HEK293T (cell line): ENCODE data around the gene ERO1A.

Source experiments
- CTCF ChIA-PET: fragments of 350-600 bp; formaldehyde crosslinking; extraction: SDS; loops from one replicate; lab custom pipeline; 2021; ENCODE audit warnings: antibody characterized with exemption, inconsistent platforms; lab: Yijun Ruan, JAX
- POLR2A ChIA-PET: fragments of 350-600 bp; formaldehyde crosslinking; extraction: SDS; loops from one replicate; lab custom pipeline; 2020; ENCODE audit warnings: antibody characterized with exemption, inconsistent platforms; lab: Yijun Ruan, JAX
- DNase-seq: peaks from one replicate; pipeline ENCODE4 v3.0.0; 2012; ENCODE audit warnings: mixed read lengths; ENCODE audit errors: extremely low spot score
- ARNT ChIP-seq: fragments of 450-650 bp; IDR thresholded peaks from 2 replicates; pipeline ENCODE4 v1.6.1; 2017; ENCODE audit warnings: mild to moderate bottlenecking
- BHLHE40 ChIP-seq: fragments of 450-650 bp; IDR thresholded peaks from 2 replicates; pipeline ENCODE4 v1.6.1; 2016; ENCODE audit warnings: mild to moderate bottlenecking, moderate library complexity, borderline replicate concordance
- CTBP1 ChIP-seq: fragments of 450-650 bp; IDR thresholded peaks from 2 replicates; pipeline ENCODE4 v1.6.1; 2016; ENCODE audit warnings: borderline replicate concordance
- ELF4 ChIP-seq: fragments of 450-650 bp; IDR thresholded peaks from 2 replicates; pipeline ENCODE4 v1.6.1; 2017; ENCODE audit warnings: antibody characterized with exemption
- FOXA1 ChIP-seq: fragments of 450-650 bp; IDR thresholded peaks from 2 replicates; pipeline ENCODE4 v1.6.1; 2016; ENCODE audit warnings: mild to moderate bottlenecking
- FOXK2 ChIP-seq: fragments of 450-650 bp; IDR thresholded peaks from 2 replicates; pipeline ENCODE4 v1.6.1; 2016; ENCODE audit warnings: mild to moderate bottlenecking
- FOXM1 ChIP-seq: fragments of 450-650 bp; IDR thresholded peaks from 2 replicates; pipeline ENCODE4 v1.6.1; 2017; ENCODE audit warnings: mild to moderate bottlenecking, borderline replicate concordance
- HDGF ChIP-seq: fragments of 450-650 bp; IDR thresholded peaks from 2 replicates; pipeline ENCODE4 v1.6.1; 2017; ENCODE audit warnings: antibody characterized with exemption, borderline replicate concordance
- L3MBTL2 ChIP-seq: fragments of 450-650 bp; conservative IDR thresholded peaks from 2 replicates; pipeline ENCODE4 v1.6.1; 2016; ENCODE audit warnings: mild to moderate bottlenecking
- LEF1 ChIP-seq: fragments of 450-650 bp; IDR thresholded peaks from 2 replicates; pipeline ENCODE4 v1.6.1; 2017; ENCODE audit warnings: mild to moderate bottlenecking, borderline replicate concordance
- NFRKB ChIP-seq: fragments of 450-650 bp; IDR thresholded peaks from 2 replicates; pipeline ENCODE4 v1.6.1; 2016; ENCODE audit warnings: mild to moderate bottlenecking, moderate library complexity
- PKNOX1 ChIP-seq: fragments of 450-650 bp; IDR thresholded peaks from 2 replicates; pipeline ENCODE4 v1.6.1; 2016
- SP1 ChIP-seq: fragments of 450-650 bp; IDR thresholded peaks from 2 replicates; pipeline ENCODE4 v1.6.1; 2017
- SUZ12 ChIP-seq: fragments of 450-650 bp; IDR thresholded peaks from 2 replicates; pipeline ENCODE4 v1.6.1; 2016; ENCODE audit warnings: mild to moderate bottlenecking
- TARDBP ChIP-seq: fragments of 450-650 bp; IDR thresholded peaks from 2 replicates; pipeline ENCODE4 v1.6.1; 2016
- ZNF384 ChIP-seq: fragments of 450-650 bp; IDR thresholded peaks from 2 replicates; pipeline ENCODE4 v1.6.1; 2016

ERO1A gene

GRCh38 chr14:52596320-52596719 is 99.0 kb downstream of the ERO1A start:
- CTCF ChIA-PET: no interaction called here

GRCh38 chr14:52590318-52590717 is 105.0 kb downstream of the ERO1A start:
- ChIA-PET CTCF (no interaction called here), POLR2A (no interaction called here)
- TF ChIP-seq PKNOX1: no peak
- TF ChIP-seq TARDBP: no peak
- no peak for TF ChIP-seq HDGF
- no peak for TF ChIP-seq ZNF384
- no peak for TF ChIP-seq CTBP1
- TF ChIP-seq ARNT: no peak
- no peak for TF ChIP-seq BHLHE40
- no peak for DNase-seq

More at GRCh38 chr14:52596320-52596719, 99.0 kb downstream of the ERO1A start:
- DNase-seq: no peak
- POLR2A ChIA-PET: no interaction called here
- TF ChIP-seq SP1: no peak
- no peak for TF ChIP-seq BHLHE40
- no peak for TF ChIP-seq FOXM1
- no peak for TF ChIP-seq ARNT
- no peak for TF ChIP-seq L3MBTL2
- no peak for TF ChIP-seq TARDBP
- TF ChIP-seq LEF1: no peak
- TF ChIP-seq ELF4: no peak
- TF ChIP-seq SUZ12: no peak
- TF ChIP-seq CTBP1: no peak
- no peak for TF ChIP-seq HDGF
- TF ChIP-seq NFRKB: no peak
- no peak for TF ChIP-seq FOXA1
- no peak for TF ChIP-seq ZNF384
- TF ChIP-seq FOXK2: no peak
- TF ChIP-seq PKNOX1: no peak
